Endothelial cell of umbilical vein (primary cell): ENCODE results near the gene QSER1. TPM values are rescaled to one million over a fixed set of nuclear protein-coding genes. Genes with fewer than 3 reads are reported as not detected.

Experiments used
- polyA plus RNA-seq, 4 experiments: library from polyadenylated mRNA; depleted of rRNA in 3 of 4; stranded (reverse) in 3 of 4; unstranded in 1 of 4; fragments of >200 nt; gene quantifications; 2 replicates each; pipeline versions ENCODE4 v1.2.1 to v1.2.3, GENCODE V29; 2011 to 2012; ENCODE audit warnings: missing spikeins in 1 of 4
- small RNA-seq: library from RNA; depleted of rRNA; stranded (forward); fragments of <200 nt; gene quantifications from one replicate; pipeline ENCODE3, GENCODE V24; 2012; ENCODE audit warnings: low replicate concordance, low read depth; ENCODE audit not compliant: insufficient read depth, insufficient read length
- total RNA-seq: library from RNA; stranded (reverse); gene quantifications from 2 replicates; pipeline ENCODE4 v1.2.3, GENCODE V29; 2021

QSER1 gene
- total and polyA plus RNA-seq, 2 donors (not counting 3 experiments of a cell fraction or from before 2014, with no cell fraction given): 5.5 to 36.6 TPM

Small RNA genes lying within 50 kb of the gene (small RNA-seq; reads per million reads assigned to genes)
- gene RF00019: not detected

Other genes with a start within 250 kb of the QSER1 start
- not detected in 2 replicates for gene CCDC73, start 98.1 kb upstream of the QSER1 start, total RNA-seq
- not detected in 2 replicates for gene CCDC73, start 98.1 kb upstream of the QSER1 start, polyA plus RNA-seq
- 0.09 TPM in 1 of 2 replicates, not detected in the other for gene PRRG4, start 62.9 kb upstream of the QSER1 start, total RNA-seq
- gene PRRG4, start 62.9 kb upstream of the QSER1 start, polyA plus RNA-seq: not detected in 2 replicates
- 0.18 TPM in 1 of 2 replicates, not detected in the other for gene DEPDC7, start 123.1 kb downstream of the QSER1 start, total RNA-seq
- gene DEPDC7, start 123.1 kb downstream of the QSER1 start, polyA plus RNA-seq: 0.05 and 0.08 TPM in 2 replicates
- 18.1 and 20.0 TPM in 2 replicates for gene TCP11L1, start 146.8 kb downstream of the QSER1 start, total RNA-seq
- gene TCP11L1, start 146.8 kb downstream of the QSER1 start, polyA plus RNA-seq: 11.0 and 12.1 TPM in 2 replicates